Loucy (cell line): Measurements from ENCODE around the gene TOMT.

Experiments
- CTCF ChIP-seq: fragments of 200-600 bp; sonication (generic); conservative IDR thresholded peaks from 2 replicates; pipeline ENCODE4 v1.5.1; 2014; ENCODE audit warnings: mild to moderate bottlenecking, antibody characterized with exemption, low read length
- EZH2phosphoT487 ChIP-seq: fragments of 200-600 bp; IDR thresholded peaks from 2 replicates; pipeline ENCODE4 v1.6.1; 2018; ENCODE audit warnings: antibody characterized with exemption, mild to moderate bottlenecking, moderate library complexity, borderline replicate concordance

GRCh38 chr11:72067266-72067665 lies 38.5 kb upstream of the TOMT start:
- no peak for TF ChIP-seq CTCF
- no peak for TF ChIP-seq EZH2phosphoT487
